H1 (cell line): ENCODE data around the gene PDE9A. TPM values are rescaled to one million over a fixed set of nuclear protein-coding genes. Genes with fewer than 3 reads are reported as not detected.
"Not testable (repeated sequence)": the region's sequence is repeated elsewhere in the genome, so short reads cannot be mapped to it uniquely, and the experiment has no call there.

Experiments
- CTCF ChIA-PET: fragments of 300-600 bp; sonication (Branson Sonifier 250); formaldehyde crosslinking; loops from one replicate; lab custom pipeline; 2021; ENCODE audit not compliant: partially characterized antibody; lab: Charles Lee
- POLR2A ChIA-PET: fragments of 300-600 bp; sonication (Branson Sonifier 250); formaldehyde crosslinking; loops from one replicate; lab custom pipeline; 2021; ENCODE audit warnings: inconsistent platforms; ENCODE audit not compliant: partially characterized antibody; lab: Charles Lee
- DNase-seq, 2 experiments: peaks; one replicate each; pipeline versions ENCODE4 v3.0.0 to v3.0.0-alpha.2; 2010 to 2022; ENCODE audit warnings: low spot score in 2 of 2, low read depth in 1 of 2, mixed read lengths in 1 of 2
- FAIRE-seq: peaks from 2 replicates; lab custom pipeline; 2011; peaks lifted over from hg19 to GRCh38; lab: Jason Lieb, UNC
- H2AFZ ChIP-seq: 2 replicates; pipeline ENCODE4 v1.8.1; 2012; ENCODE audit warnings: low read length, inconsistent platforms
- H2AK5ac ChIP-seq: 2 replicates; pipeline ENCODE4 v1.6.1; 2013; ENCODE audit warnings: low read depth, low read length
- H2BK120ac ChIP-seq: replicated peaks from 2 replicates; pipeline ENCODE3; 2013; ENCODE audit warnings: low read depth, low read length, inconsistent platforms
- H2BK12ac ChIP-seq: 2 replicates; pipeline ENCODE4 v1.6.1; 2013; ENCODE audit warnings: low read depth, low read length
- H2BK15ac ChIP-seq: 2 replicates; pipeline ENCODE4 v1.6.1; 2013; ENCODE audit warnings: low read length
- H2BK20ac ChIP-seq: 2 replicates; pipeline ENCODE4 v1.6.1; 2013; ENCODE audit warnings: low read length
- H2BK5ac ChIP-seq: 2 replicates; pipeline ENCODE4 v1.6.1; 2013; ENCODE audit warnings: low read depth, low read length
- H3K14ac ChIP-seq: 2 replicates; pipeline ENCODE4 v1.6.1; 2013; ENCODE audit warnings: inconsistent platforms; ENCODE audit not compliant: insufficient read length
- H3K18ac ChIP-seq: 2 replicates; pipeline ENCODE4 v1.6.1; 2013; ENCODE audit warnings: low read length; ENCODE audit errors: extremely low read depth
- H3K23ac ChIP-seq: 2 replicates; pipeline ENCODE4 v1.6.1; 2013; ENCODE audit warnings: inconsistent platforms; ENCODE audit not compliant: insufficient read length
- H3K23me2 ChIP-seq: 2 replicates; pipeline ENCODE4 v1.6.1; 2013; ENCODE audit warnings: low read depth, low read length
- H3K27ac ChIP-seq: 2 replicates; pipeline ENCODE4 v1.6.1; 2011; ENCODE audit warnings: low read depth, low read length, inconsistent platforms
- H3K27me3 ChIP-seq, 4 experiments: replicated peaks in 1 of 4; 1 replicate in 1 of 4; 2 replicates in 3 of 4; pipeline versions ENCODE4 v1.6.1 to v1.8.1; 2011 to 2013; ENCODE audit warnings: low read length in 3 of 4, mild to moderate bottlenecking in 3 of 4, inconsistent platforms in 2 of 4, mixed read lengths in 2 of 4, moderate library complexity in 1 of 4; ENCODE audit not compliant: control insufficient read depth in 3 of 4, insufficient read depth in 3 of 4; ENCODE audit errors: extremely low read depth in 1 of 4
- H3K36me3 ChIP-seq, 4 experiments: 2 replicates each; pipeline versions ENCODE4 v1.6.1 to v1.8.1; 2011 to 2013; ENCODE audit warnings: mild to moderate bottlenecking in 4 of 4, low read length in 3 of 4, moderate library complexity in 2 of 4, control low read depth in 1 of 4, inconsistent platforms in 1 of 4; ENCODE audit not compliant: insufficient read depth in 4 of 4, control insufficient read depth in 2 of 4
- H3K4ac ChIP-seq: replicated peaks from 2 replicates; pipeline ENCODE3; 2013; ENCODE audit warnings: low read length, low read depth, mixed read lengths, inconsistent platforms; ENCODE audit not compliant: insufficient read length
- H3K4me1 ChIP-seq, 4 experiments: replicated peaks in 1 of 4; 1 replicate in 1 of 4; 2 replicates in 3 of 4; pipeline versions ENCODE4 v1.6.1 to v1.8.1; 2011 to 2013; ENCODE audit warnings: low read length in 3 of 4, inconsistent platforms in 2 of 4, mixed read lengths in 1 of 4; ENCODE audit not compliant: insufficient read depth in 4 of 4, control insufficient read depth in 3 of 4
- H3K4me2 ChIP-seq, 2 experiments: 2 replicates each; pipeline versions ENCODE4 v1.6.1 to v1.8.1; 2011 to 2013; ENCODE audit warnings: low read depth in 2 of 2, low read length in 2 of 2, control low read depth in 1 of 2, inconsistent platforms in 1 of 2, mild to moderate bottlenecking in 1 of 2; ENCODE audit not compliant: insufficient read depth in 1 of 2
- H3K4me3 ChIP-seq, 4 experiments: fragments of 200-600, 300-600 bp in 1 of 4; sonication (generic), shearing (Covaris generic), sonication (Bioruptor Twin) in 1 of 4; 2 replicates each; pipeline versions ENCODE4 v1.5.1 to v1.8.1; 2011 to 2016; ENCODE audit warnings: low read length in 4 of 4, low read depth in 3 of 4, control low read depth in 2 of 4, inconsistent platforms in 2 of 4, mild to moderate bottlenecking in 2 of 4, mixed read lengths in 1 of 4, moderate library complexity in 1 of 4; ENCODE audit not compliant: insufficient read depth in 2 of 4; ENCODE audit errors: extremely low read depth in 1 of 4
- H3K56ac ChIP-seq: replicated peaks from 2 replicates; pipeline ENCODE3; 2013; ENCODE audit warnings: low read depth, mild to moderate bottlenecking, mixed read lengths, low read length, inconsistent platforms; ENCODE audit not compliant: insufficient read length
- H3K79me1 ChIP-seq: 2 replicates; pipeline ENCODE4 v1.6.1; 2013; ENCODE audit warnings: low read depth, low read length, control low read depth
- H3K79me2 ChIP-seq, 2 experiments: 2 replicates each; pipeline versions ENCODE4 v1.6.1 to v1.8.1; 2012 to 2013; ENCODE audit warnings: low read length in 2 of 2, mild to moderate bottlenecking in 2 of 2, inconsistent platforms in 1 of 2; ENCODE audit not compliant: insufficient read depth in 2 of 2, control insufficient read depth in 1 of 2
- H3K9ac ChIP-seq, 4 experiments: replicated peaks in 1 of 4; 1 replicate in 1 of 4; 2 replicates in 3 of 4; pipeline versions ENCODE4 v1.6.1 to v1.8.1; 2011 to 2013; ENCODE audit warnings: low read depth in 3 of 4, low read length in 3 of 4, control low read depth in 2 of 4, mild to moderate bottlenecking in 2 of 4, moderate library complexity in 2 of 4, inconsistent platforms in 1 of 4; ENCODE audit errors: extremely low read depth in 1 of 4
- H3K9me3 ChIP-seq, 2 experiments: 2 replicates each; pipeline versions ENCODE4 v1.6.1 to v1.8.1; 2012 to 2013; ENCODE audit warnings: mild to moderate bottlenecking in 2 of 2, moderate library complexity in 2 of 2, control low read depth in 1 of 2, inconsistent platforms in 1 of 2, low read depth in 1 of 2, low read length in 1 of 2, mixed read lengths in 1 of 2; ENCODE audit not compliant: insufficient read depth in 2 of 2
- H4K20me1 ChIP-seq, 2 experiments: replicated peaks in 1 of 2; 2 replicates each; pipeline versions ENCODE3 to v1.8.1; 2011 to 2013; ENCODE audit warnings: inconsistent platforms in 2 of 2, low read length in 2 of 2, mild to moderate bottlenecking in 1 of 2; ENCODE audit not compliant: insufficient read depth in 2 of 2, control insufficient read depth in 1 of 2
- H4K5ac ChIP-seq: 2 replicates; pipeline ENCODE4 v1.6.1; 2013; ENCODE audit warnings: low read length, low read depth, mixed read lengths, inconsistent platforms; ENCODE audit not compliant: insufficient read length
- H4K8ac ChIP-seq: 2 replicates; pipeline ENCODE4 v1.8.0; 2013; ENCODE audit warnings: mild to moderate bottlenecking, moderate library complexity, low read length, inconsistent platforms; ENCODE audit not compliant: insufficient read depth; ENCODE audit errors: extremely low read depth
- H4K91ac ChIP-seq: replicated peaks from 2 replicates; pipeline ENCODE3; 2013; ENCODE audit warnings: low read length, mixed read lengths, inconsistent platforms; ENCODE audit not compliant: insufficient read length
- WGBS, 2 experiments: shearing (Covaris generic) in 1 of 2; methylation state at CpG; one replicate each; pipeline versions ENCODE4 v1.1.6 to v1.1.7; 2013 to 2015; ENCODE audit warnings: low lambda C conversion rate in 2 of 2, mixed read lengths in 2 of 2, inconsistent platforms in 1 of 2, low coverage in 1 of 2, missing lambda C conversion rate in 1 of 2; ENCODE audit not compliant: insufficient replicate concordance in 2 of 2, insufficient coverage in 1 of 2, insufficient read length in 1 of 2; ENCODE audit errors: extremely low coverage in 1 of 2, missing lambda C conversion rate in 1 of 2; 5-methylcytosine and 5-hydroxymethylcytosine counted together
- polyA plus RNA-seq, 7 experiments: library from polyadenylated mRNA; depleted of rRNA in 3 of 7; stranded (reverse) in 5 of 7; unstranded in 2 of 7; fragments of >200 nt in 5 of 7; fragments of 200-250 nt in 2 of 7; gene quantifications; 1 replicate in 5 of 7; 2 replicates in 1 of 7; 4 replicates in 1 of 7; pipeline versions ENCODE4 v1.2.1 to v1.2.3, GENCODE V29; 2011 to 2013; ENCODE audit warnings: missing spikeins in 2 of 7, mixed read lengths in 2 of 7
- total RNA-seq: library from RNA; stranded (reverse); fragmentation: NEBNext Ultra II Directional; extraction: Animal tissue kit (Norgen Biotek cat#: 25700); gene quantifications from 2 replicates; pipeline ENCODE4 v1.2.1, GENCODE V29; 2021

PDE9A gene
- total and polyA plus RNA-seq, 2 of the 8 experiments (the other 6 are each of a cell fraction or from before 2014, with no cell fraction given): 39.2 to 45.9 TPM

- H3K27me3 ChIP-seq, H3K56ac ChIP-seq, H2BK15ac ChIP-seq, H3K23me2 ChIP-seq, H3K4me2 ChIP-seq, H2BK120ac ChIP-seq, H4K91ac ChIP-seq, H3K9ac ChIP-seq, H3K4me3 ChIP-seq, H3K14ac ChIP-seq, H3K79me2 ChIP-seq, H3K23ac ChIP-seq, FAIRE-seq, H2AK5ac ChIP-seq, H4K8ac ChIP-seq, H2BK5ac ChIP-seq, H4K20me1 ChIP-seq, H3K27ac ChIP-seq, H3K79me1 ChIP-seq, H2AFZ ChIP-seq, H3K36me3 ChIP-seq, H4K5ac ChIP-seq, H3K9me3 ChIP-seq, H3K4ac ChIP-seq, H2BK20ac ChIP-seq, H2BK12ac ChIP-seq: not testable (repeated sequence)
- DNase-seq: peak in 1 of 2 experiments; percentile 38
- ChIA-PET POLR2A (interaction anchor here (0.6 to 2.2 kb wide), 10 partner anchors 11 to 96 kb away, joined by 3 to 12 read pairs (median 5); no protein-coding TSS in a partner anchor), CTCF (interaction anchor here (0.6 to 1.9 kb wide), 6 partner anchors 9 to 214 kb away, joined by 3 to 11 read pairs (median 4); no protein-coding TSS in a partner anchor)
- Histone ChIP-seq H3K4me1 (peaks cover 0 to 14% (median 4%) of the 10 kb centered on the region in 4 experiments; a peak in 5 of 7 replicates), H3K18ac (peak overlapping the region; percentile 4; the same call in 1 of the 2 replicates)
- WGBS, 2 experiments: 88% methylated on average over 16 of the region's 16 CpGs; no CpG with 5 or more reads in 1 of the 2 experiments
Measured at GRCh38 chr21:42807293-42807895, 154.0 kb downstream of the PDE9A start.
